GM18508 (cell line): Measurements from ENCODE around the gene CD36.
A peak's percentile ranks its signal among the peaks of the same experiment; 100 is the strongest.

Experiments
- ATAC-seq: cut with Tn5 transposase; IDR thresholded peaks from one replicate; pipeline ENCODE4 v1.9.1; 2021; ENCODE audit warnings: moderate number of reproducible peaks; ENCODE audit not compliant: insufficient read depth, unreplicated experiment

Gene CD36

GRCh38 chr7:80681272-80681885 is 42.9 kb downstream of the CD36 start:
- peak; percentile 55 for ATAC-seq

DNA sequence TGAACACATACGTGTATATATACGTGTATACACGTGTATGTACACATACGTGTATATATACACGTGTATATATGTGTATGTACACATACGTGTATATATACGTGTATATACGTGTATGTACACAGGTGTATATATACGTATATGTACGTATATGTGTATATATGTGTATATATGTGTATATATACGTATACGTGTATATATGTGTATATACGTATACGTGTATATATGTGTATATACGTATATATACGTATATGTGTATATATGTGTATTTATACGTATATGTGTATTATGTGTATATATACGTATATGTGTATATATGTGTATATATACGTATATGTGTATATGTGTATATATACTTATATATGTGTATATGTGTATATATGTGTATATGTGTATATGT is 44.3 kb downstream of the CD36 start:
- no peak for ATAC-seq

DNA sequence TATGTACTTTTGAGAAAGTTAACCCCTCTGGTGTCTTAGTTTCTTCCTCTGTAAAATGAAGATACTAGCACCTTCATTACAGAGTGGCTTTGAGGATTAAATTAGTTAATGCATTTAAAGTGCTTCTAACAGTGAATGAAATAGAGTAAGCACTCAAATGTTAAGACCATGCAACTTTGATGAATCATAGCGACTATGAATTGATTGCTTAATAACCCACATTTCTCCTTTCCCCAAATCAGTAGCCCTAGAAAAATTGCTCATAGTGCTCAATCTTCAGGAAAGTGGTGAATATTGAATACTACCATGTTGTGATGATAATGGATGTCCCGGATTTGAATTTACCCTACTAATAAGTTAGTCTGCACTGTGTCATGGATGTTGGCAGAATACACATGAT is 48.1 kb downstream of the CD36 start:
- no peak for ATAC-seq

GRCh38 chr7:80699045-80699638 is 60.7 kb downstream of the CD36 start:
- peak; percentile 74 for ATAC-seq

- no peak for ATAC-seq
Measured at GRCh38 chr7:80699721-80700256, 61.3 kb downstream of the CD36 start.

GRCh38 chr7:80703272-80703671 is 64.8 kb downstream of the CD36 start:
- no peak for ATAC-seq

- ATAC-seq, result no peak
Measured at GRCh38 chr7:80705130-80705781, 66.8 kb downstream of the CD36 start.

GRCh38 chr7:80707318-80707717 is 68.9 kb downstream of the CD36 start:
- no peak for ATAC-seq

GRCh38 chr7:80708123-80708522 is 69.7 kb downstream of the CD36 start:
- ATAC-seq, result no peak

DNA sequence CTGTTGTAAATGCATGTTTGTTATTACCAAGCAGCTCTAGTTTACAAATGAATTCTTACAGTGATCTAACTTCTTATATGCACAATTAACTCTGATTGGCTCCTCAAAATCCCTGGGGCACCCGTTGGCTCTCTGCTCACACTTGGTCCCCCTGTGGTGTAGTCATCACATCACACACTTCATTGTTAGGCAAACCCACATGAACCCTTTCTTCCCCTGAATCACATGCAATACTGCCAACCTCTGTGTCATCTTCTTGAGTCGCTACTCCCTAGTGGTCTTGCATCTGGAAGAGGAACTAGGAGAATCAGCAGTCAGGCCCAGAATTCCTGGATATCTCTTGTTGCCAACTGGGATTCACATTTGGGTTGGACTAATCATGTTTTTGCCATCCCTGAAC is 73.1 kb downstream of the CD36 start:
- ATAC-seq, result no peak

- ATAC-seq, result no peak
Measured at GRCh38 chr7:80719261-80719660, 80.8 kb downstream of the CD36 start.

- no peak for ATAC-seq
Measured at GRCh38 chr7:80720146-80720545, 81.7 kb downstream of the CD36 start.

GRCh38 chr7:80721883-80722615 is 83.6 kb downstream of the CD36 start:
- ATAC-seq, result no peak

- ATAC-seq, result no peak
Measured at GRCh38 chr7:80722616-80723195, 84.3 kb downstream of the CD36 start.

GRCh38 chr7:80724249-80724871 is 85.9 kb downstream of the CD36 start:
- no peak for ATAC-seq

DNA sequence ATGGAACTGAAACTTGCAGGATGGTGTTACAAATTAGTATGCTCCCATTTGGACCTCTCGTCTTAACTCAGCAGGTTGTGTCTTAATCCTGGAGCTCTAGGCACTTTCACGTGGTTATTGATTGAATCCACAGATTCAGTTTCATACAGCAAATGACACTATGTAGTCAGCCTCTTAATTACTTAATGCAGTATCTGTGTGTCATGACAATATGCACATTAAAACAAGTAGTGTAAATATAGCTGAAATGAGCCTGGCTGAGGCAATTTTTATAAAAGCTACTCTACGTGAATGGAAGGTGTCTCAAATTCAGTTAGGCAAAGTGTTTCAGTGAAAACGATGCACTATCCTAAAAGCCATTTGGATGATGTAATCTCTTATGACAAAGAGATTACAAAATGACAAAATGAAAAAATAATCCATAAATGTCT is 86.8 kb downstream of the CD36 start:
- no peak for ATAC-seq
